Measurements from ENCODE around the gene XRCC1. TPM values are rescaled to one million over a fixed set of nuclear protein-coding genes. Genes with fewer than 3 reads are reported as not detected.

XRCC1 gene
- total RNA-seq, 4 donors from 2014 or later: 22.7 to 53.2 (median 30.7) TPM

Other genes with a start within 250 kb of the XRCC1 start
- gene CD177, start 221.8 kb downstream of the XRCC1 start, total RNA-seq: 1 to 10 TPM in 2 of 4 donors, under 1 TPM in 1, not detected in 1; 0.24 to 1.3 (median 1.1) TPM
- not detected for gene TEX101, start 160.6 kb downstream of the XRCC1 start, total RNA-seq
- gene LYPD3, start 109.9 kb downstream of the XRCC1 start, total RNA-seq: 1 to 10 TPM in 1 of 4 donors, under 1 TPM in 1, not detected in 2; 0.28 to 2.4 TPM
- gene PHLDB3, start 70.8 kb downstream of the XRCC1 start, total RNA-seq: 10 to 100 TPM in 2 of 4 donors, under 1 TPM in 2; 0.51 to 27.1 (median 6.1) TPM
- 10 to 100 TPM in 2 of 4 donors, 1 to 10 TPM in 1, under 1 TPM in 1; 0.77 to 29.0 (median 12.5) TPM for gene ETHE1, start 48.3 kb downstream of the XRCC1 start, total RNA-seq
- 1 to 10 TPM in 1 of 4 donors, under 1 TPM in 1, not detected in 2; 0.21 to 2.8 TPM for gene ZNF575, start 42.3 kb downstream of the XRCC1 start, total RNA-seq
- 10 to 100 TPM in 3 of 4 donors, 1 to 10 TPM in 1; 4.6 to 46.5 (median 10.3) TPM for gene PINLYP, start 274 bp upstream of the XRCC1 start, total RNA-seq
- 10 to 100 TPM in 2 of 4 donors, 1 to 10 TPM in 2; 4.1 to 31.0 (median 17.2) TPM for gene IRGQ, start 20.6 kb upstream of the XRCC1 start, total RNA-seq
- 10 to 100 TPM in 3 of 4 donors, 1 to 10 TPM in 1; 2.4 to 19.0 (median 12.6) TPM for gene ZNF576, start 21.1 kb upstream of the XRCC1 start, total RNA-seq
- gene SRRM5, start 36.6 kb upstream of the XRCC1 start, total RNA-seq: under 1 TPM in 1 of 4 donors, not detected in 3; 0.58 TPM
- 10 to 100 TPM in 3 of 4 donors, 1 to 10 TPM in 1; 1.5 to 83.3 (median 44.5) TPM for gene ZNF428, start 44.1 kb upstream of the XRCC1 start, total RNA-seq
- gene CADM4, start 64.3 kb upstream of the XRCC1 start, total RNA-seq: 10 to 100 TPM in 2 of 4 donors, 1 to 10 TPM in 2; 2.1 to 18.6 (median 10.5) TPM
- 10 to 100 TPM; 15.6 to 69.9 (median 26.7) TPM for gene PLAUR, start 94.6 kb upstream of the XRCC1 start, total RNA-seq
- not detected for gene IRGC, start 140.5 kb upstream of the XRCC1 start, total RNA-seq
- gene SMG9, start 179.4 kb upstream of the XRCC1 start, total RNA-seq: 10 to 100 TPM; 14.9 to 44.9 (median 27.2) TPM
- 1 to 10 TPM in 3 of 4 donors, under 1 TPM in 1; 0.77 to 9.2 (median 5.6) TPM for gene KCNN4, start 205.4 kb upstream of the XRCC1 start, total RNA-seq
- 1 to 10 TPM in 2 of 4 donors, under 1 TPM in 2; 0.51 to 1.9 (median 0.88) TPM for gene LYPD5, start 226.9 kb upstream of the XRCC1 start, total RNA-seq